NCI-H146 treated with DMSO at 0.1 percent for 48 hours (cell line): Measurements from ENCODE around the gene NLRP8.
"Not testable (repeated sequence)": the region's sequence is repeated elsewhere in the genome, so short reads cannot be mapped to it uniquely, and the experiment has no call there.

Experiments
- DNase-seq: peaks from one replicate; lab custom pipeline; 2025; ENCODE audit not compliant: unreplicated experiment; lab: John Stamatoyannopoulos, UW

NLRP8 gene

DNA sequence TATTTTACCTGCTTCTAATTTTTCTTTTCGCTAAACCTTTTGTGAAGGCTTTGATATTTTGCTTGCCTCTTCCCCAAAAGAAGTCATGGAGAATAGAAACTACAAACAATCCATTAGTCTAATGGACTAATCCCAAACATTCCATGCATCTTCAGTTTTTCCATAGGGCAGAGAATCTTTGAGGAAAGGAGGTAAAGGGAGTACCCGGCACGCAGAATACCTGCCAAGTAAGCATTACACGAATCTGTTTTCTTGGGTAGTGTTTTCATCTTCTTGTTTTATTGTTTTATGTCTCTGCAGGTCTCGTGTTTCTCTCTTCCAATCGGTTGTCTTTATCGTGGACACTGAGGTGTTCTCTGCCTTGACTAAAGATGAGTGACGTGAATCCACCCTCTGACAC, at the start of gene NLRP8:
Gene NLRP8, plus strand, starts transcription at position 301 of the 400 bp plus-strand sequence.
- no peak for DNase-seq

DNA sequence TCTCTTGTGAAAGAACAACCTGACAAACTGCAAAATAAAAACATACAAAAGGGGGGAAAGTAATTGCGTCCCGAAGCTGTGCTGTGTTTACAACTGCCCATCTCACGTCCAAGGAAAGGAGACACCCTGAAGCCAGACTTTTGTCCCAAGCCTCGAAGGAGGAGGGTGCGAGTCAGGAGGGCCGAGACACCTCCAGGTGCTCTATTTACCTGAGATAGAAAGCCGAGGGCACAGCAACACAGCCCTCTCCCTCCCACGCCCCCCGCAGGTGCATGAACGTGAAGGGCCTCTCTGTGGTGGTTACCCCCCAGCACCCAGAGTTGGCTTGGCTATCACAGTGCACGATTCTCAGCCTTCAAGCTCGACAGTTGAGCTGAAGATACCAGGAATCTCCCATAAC, 48.7 kb upstream of the NLRP8 start:
- no peak for DNase-seq

DNA sequence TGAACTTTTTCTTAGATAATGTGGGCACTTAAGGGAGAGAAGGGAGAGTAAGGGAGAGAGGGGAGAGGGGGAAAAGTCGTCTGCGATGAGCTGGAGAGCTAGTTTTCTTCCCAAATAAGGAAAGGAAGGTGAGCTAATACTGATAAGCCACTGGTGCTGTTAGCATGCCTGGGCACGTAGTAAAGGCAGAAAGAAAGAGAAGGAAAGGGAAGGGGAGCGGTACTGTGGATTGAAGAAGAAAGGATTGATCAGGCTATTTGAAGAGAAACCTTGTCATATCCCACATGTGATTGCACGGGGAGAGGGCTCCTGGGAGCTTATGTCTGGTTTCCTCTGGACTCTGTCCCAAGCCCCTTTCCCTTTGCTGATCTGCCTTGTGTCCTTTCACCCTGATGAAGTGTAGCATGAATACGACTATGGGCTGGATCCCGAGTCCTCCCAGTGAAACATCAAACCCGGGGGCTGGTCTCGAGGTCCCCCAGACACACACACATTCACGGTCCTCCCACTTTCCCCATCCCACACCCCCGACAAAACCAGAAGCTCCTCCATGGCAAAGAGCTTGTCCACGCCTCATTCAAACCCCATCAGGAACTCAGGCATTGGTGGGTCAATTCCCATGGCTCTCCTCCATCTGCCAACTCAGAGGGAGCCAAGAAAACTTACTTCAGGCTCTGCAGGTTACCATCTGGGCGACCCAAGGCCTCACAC, 46.1 kb upstream of the NLRP8 start:
- no peak for DNase-seq

DNA sequence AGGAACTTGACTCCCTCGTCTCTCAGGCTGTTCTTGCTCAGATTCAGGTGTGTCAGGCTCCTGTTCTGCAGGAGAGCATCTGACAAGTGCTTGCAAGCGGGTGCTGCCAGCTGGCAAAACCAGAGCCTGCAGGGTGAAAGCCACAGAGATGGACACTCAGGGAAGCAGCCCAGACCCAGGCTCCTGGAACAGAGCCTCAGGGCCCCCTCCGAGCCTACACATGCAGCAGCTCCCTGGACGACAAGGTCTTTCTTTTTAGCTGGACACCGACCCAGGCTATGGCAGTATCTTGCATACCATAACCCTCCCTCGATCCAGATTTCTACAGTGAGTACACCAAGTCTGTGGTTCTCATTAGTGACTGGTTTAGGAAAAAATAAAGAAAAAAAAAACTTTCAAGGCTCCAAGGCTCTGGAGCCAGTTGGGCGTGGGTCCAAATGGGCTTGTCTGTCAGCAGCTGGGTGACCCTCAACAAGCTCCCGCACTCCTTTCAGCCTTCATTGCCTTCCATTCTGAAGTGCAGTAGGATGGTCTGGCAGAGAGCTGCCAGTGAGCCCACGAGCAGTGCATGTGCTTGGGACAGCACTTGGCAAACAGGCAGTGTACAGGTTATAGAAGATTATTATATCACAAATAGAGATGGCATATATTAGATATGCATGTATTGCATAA, 45.4 kb upstream of the NLRP8 start:
- no peak for DNase-seq

DNA sequence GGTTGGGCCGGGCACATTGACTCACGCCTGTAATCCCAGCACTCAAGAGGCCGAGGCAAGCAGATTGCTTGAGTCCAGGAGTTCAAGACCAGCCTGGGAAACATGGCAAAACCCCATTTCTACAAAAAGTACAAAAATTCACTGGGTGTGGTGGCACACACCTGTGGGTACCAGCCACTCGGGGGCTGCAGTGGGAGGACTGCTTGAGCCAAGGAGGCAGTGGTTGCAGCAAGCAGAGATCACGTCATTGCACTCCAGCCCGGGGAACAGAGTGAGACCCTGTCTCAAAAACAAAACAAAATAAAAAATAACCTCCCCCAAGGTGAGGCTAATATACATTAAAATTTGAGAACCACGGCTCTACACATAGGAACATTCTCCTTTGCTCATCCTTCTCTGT, 40.3 kb upstream of the NLRP8 start:
- no peak for DNase-seq

DNA sequence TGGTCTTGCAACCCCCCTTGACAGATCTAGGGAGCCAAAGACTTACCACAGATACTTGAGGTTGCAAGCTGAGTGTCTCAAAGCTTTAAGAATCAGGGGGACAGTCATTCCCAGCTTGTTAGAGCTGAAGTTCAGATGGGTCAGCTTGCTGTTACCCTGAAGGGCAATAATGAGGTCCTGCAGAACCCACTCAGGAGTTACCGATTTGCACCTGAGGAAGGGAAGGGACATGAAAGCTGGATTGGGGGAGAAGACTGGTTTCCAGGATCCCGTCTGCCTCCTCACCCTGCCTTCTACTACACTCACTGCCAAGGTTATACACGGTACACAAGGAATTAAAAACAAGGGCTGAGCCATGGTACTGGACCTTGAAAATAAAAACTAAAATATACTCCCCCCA, 39.9 kb upstream of the NLRP8 start:
- no peak for DNase-seq

DNA sequence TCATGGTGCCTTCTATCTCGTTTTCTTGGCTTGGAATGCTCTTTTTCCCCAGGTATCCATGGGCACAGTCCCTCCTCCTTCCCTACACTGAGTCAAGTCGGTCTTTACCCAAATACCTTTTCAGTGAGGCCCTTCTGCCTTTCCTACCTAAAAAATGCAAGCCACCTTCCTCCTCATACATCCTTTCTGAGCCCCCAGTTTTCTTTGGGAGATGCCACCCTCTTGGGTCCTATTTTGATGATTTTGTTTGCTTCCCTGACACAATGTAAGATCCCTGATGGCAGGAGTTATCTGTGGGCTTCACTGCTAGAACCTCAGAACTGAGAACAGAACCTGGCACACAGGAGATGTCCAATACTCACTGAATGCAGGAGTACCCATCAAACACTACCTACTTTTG, 37.8 kb upstream of the NLRP8 start:
- DNase-seq = no peak

DNA sequence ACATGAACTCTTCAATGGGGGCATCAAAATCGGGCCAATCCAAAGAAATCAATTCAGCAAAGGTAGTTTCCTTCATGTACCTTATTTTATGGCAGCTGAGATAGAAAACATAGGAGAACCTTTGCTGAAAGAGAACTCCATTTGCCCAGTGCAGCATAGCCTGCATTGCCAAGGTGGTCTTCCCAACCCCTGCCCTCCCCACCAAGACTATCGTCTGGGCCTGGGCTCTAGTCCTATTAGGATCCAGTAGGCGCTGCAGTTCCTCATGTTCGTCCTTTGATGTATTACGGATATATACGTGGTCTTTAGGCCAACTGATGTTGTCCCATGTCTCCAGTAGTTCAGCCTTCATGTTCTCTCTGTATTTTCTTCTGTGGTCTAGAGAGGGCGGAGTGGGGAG, 34.7 kb upstream of the NLRP8 start:
- DNase-seq = no peak

DNA sequence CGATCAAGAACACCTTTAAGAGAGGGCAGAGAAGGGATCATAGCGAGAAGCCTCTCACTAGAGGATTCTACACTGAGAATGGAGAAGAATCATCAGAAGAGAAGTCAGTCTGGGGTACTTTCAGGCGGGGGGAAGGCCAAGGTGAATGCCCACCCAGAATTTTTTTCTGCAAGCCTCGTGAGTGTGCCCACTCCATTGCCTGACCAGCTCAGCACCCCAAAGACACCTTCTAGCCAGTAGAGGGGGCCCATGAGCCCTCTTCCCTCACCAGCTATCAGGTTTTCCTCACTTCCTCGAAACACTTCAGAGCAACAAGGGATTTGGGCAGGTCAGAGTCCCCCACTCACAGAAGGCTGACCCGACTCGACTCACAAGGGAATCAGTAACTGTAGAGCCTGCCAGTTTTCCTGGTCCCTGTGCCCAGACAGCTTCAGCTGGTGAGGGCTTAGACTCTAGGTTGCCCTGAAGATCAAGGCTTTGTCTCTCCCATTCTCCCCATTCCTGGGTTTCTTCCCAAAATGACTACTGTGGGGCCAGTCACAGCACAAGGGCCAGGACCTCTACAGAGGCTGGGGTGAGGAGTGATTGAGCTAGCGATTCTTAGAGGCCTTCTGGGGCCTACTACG, 33.9 kb upstream of the NLRP8 start:
- no peak for DNase-seq

DNA sequence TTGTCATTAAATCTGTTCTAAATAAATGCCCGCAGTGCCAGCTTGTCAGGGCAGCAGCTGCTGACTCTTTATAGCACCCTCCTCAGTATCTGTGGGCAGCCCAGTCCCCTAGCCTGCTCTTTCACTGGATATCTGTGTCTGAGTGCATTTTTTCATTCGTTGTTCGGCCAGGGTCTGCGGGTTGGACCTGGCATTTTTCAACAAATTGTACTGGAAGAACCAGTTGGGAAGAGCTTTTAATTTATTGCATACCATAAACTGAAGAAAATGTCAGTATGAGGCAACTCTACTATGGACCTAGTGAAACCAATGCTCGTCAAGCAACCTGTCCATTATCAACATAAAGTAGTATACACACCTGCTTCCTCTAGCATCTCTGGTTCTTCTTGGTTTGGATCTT, 24.1 kb upstream of the NLRP8 start:
- no peak for DNase-seq

DNA sequence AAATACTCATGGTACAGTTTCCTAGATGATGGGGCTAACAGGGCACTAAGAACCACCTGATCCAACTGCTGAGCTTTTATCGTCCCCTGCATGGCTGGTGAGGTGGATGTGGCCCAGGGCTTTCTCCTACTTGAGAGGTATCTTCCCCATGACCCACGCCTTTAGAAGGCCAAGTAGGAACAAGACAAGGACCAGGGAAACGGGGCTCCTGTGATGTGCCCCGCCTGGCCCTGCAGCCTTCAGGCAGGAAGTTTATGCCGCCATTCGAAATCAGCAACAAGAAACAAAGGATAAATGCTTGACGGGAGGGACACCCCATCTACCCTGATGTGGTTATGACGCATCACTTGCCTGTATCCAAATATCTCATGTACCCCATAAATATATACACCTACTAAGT, 19.6 kb upstream of the NLRP8 start:
- DNase-seq = no peak

DNA sequence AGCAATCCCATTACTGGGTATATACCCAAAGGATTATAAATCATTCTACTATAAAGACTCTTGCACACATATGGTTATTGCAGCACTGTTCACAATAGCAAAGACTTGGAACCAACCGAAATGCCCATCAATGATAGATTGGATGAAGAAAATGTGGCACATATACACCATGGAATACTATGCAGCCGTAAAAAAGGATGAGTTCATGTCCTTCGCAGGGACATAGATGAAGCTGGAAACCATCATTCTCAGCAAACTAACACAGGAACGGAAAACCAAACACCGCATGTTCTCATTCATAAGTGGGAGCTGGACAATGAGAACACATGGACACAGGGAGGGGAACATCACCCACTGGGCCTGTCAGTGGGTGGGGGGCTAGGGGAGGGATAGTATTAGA, 18.4 kb upstream of the NLRP8 start:
- not testable (repeated sequence) for DNase-seq

DNA sequence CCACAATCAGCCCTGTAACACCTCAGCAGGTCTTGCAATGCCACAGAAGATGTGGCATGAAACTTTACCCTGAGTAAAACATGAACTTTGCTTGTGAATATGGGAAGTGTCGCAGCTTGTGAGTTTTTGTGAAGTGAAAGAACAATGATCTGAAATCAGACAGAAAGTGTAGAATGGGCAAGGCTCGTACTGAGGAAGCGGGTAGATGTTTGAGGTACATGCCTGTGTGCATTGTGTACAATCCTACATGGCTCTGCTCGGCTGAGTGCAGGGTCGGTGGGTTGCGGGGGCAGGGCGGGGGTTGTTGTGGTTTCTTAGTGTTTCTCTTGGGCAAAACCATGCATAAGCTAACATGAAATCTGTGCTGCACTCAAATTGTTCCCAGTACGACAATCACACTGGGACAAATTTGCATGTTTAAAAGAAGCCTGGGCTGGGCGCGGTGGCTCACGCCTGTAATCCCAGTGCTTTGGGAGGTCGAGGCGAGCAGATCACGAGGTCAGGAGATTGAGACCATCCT, 16.6 kb upstream of the NLRP8 start:
- DNase-seq = no peak

DNA sequence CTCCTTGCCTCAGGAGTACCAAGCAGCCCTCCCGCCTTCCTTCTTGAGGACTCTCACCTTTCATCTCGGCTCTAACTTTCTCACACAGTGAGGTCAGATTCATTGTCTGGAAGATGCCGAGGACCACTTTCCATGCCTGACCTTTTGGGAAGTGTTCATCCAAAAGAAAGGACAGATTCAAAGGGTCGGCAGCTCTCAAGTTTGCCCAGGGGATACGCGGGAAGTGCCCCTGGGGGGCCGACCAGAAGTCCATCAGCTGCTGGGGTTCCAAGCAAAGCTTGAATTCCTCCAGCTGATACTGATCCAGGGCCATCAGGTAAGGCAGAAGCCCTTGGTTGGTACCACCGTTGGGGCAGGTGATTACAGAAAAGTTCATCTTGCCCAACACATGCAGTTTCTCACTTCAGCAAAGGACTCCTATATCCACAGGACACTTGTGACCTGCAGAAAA, 15.7 kb upstream of the NLRP8 start, which contains the start of gene NLRP13:
Gene NLRP13, minus strand, starts transcription at position 401 of the 451 bp plus-strand sequence. Its CDS starts 25 bp downstream, at position 376.
- DNase-seq = no peak

DNA sequence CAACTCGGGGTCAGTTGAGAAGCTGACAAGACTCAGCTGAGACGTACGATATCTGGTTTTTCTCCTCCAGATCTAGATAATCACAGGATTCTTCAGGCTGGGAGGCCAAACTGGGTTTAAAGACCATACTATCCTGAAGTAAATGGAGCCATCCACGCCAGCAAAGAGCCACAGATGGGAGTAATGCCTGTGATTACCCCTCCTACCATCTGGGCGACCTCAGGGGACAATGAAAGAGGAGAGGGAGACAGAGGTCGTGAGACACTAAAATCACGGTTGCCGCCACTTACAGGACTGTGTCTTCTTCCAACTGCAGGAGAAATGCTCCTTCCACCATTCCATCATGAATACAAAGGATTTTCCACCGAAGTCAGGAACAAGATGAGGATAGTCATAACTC, 12.4 kb upstream of the NLRP8 start:
- no peak for DNase-seq

DNA sequence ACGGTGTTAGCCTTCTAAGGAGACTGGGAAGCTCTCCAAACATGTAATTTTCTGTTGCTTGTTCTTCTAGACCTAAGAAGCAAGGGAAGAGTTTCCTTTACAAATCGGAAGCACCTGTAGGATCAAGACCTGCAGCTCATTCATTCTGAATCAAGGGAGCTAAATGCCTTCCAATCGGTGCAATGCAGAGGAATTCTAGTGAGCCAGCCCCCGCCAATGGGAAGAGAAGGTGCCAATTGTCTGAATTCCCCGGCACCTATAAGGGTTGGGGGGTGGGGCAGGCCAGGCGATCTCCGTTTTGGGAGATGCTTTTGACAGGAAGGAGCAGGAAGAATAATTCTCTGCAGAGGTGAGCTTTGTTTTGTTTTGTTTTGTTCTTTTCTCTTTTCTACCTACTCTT, 8.4 kb upstream of the NLRP8 start:
- DNase-seq = no peak

DNA sequence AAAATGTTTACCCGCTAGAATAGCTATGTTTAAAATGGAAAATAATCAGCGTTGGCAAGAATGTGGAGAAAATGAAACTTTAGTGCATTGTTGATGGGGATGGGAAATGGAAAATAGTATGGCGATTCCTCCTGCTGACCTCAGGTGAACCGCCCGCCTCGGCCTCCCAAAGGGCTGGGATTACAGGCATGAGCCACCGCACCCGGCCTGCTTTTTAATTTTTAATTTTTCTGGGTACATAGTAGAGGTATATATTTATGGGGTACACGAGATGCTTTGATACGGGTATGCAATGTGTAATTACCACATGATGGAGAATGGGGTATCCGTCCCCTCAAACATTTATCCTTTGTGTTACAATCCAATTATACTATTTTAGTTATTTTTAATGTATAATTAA, 7.3 kb upstream of the NLRP8 start:
- DNase-seq = no peak

DNA sequence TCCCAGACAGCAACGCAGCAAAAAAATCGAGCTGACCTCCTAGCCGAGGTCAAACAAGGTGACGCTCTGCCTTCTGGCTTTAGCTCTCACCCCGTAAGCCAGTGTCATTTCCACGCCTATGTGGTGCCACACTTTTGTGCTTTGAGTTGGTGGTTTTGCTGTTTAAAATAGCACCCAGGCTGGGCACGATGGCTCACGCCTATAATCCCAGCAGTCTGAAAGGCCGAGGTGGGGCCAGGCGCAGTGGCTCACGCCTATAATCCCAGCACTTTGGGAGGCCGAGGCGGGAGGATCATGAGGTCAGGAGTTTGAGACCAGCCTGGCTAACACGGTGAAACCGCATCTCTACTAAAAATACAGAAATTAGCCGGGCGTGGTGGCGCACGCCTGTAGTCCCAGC, 2.9 kb downstream of the NLRP8 start:
- not testable (repeated sequence) for DNase-seq

DNA sequence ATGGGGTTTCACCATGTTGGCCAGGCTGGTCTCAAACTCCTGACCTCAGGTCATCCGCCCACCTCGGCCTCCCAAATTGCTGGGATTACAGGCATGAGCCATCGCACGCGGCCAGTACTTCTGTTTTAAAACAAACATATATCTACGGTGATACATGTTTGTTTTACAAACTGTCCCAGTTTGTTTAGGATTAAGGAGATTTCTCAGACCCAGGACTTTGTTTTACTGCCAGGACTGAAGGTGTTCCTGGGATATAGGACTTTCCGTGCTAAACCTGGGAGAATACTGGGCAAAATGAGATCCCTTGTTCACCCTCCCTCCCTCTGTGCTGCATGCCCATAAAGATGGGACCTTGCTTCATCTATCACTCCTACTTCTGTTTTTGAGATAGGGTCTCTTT, 8.8 kb downstream of the NLRP8 start:
- no peak for DNase-seq

DNA sequence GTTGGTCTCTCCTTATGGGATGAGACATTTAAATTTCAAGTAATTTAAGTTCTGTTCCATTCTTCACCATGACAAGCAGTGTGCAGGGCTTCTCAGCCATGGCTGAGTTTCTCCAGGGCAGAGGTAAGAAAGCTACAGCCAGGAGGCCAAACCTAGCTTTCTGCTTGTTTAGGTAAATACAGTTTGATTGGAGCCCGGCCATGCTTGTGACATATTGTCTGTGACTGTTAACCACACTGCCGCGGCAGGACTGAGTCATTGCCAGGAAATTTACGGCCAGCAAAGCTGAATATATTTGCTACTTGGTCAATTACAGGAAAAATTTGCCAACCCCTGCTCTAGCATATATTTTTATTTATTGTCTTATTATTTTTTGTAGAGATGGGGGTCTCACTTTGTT, 10.7 kb downstream of the NLRP8 start:
- no peak for DNase-seq

DNA sequence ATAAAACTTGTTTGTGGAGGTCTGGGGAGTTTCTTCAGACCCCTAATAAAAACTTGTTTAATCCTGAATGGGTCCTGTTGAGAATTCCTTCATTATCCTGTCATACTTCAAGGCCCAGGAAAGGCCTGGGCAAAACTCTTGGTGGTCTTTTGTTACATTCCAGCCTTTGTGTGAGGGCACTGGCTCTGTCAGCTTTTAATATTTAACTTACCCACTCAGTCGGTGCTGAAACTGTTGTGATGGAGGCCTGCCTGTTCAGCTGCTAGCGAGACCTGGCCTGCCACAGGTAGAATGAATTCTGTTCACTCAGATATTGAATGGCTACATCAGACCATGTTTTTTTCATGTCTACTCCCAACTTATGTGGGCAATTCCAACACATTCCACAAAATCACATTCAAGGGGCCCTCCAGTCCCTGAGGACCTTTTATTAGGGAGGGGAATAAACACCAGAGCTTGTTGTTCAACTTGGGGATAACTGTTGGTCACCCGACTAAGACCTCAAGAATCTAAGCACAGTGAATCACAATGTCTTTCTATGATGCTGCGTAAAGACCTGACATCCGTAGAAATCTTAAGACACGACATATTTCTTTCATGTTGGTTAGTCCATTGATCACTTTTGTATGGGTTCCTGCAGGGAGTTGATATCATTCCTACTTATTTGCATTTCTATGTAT, 12.5 kb downstream of the NLRP8 start:
- DNase-seq = no peak
